ENCODE data around the gene ITGB2. TPM values are rescaled to one million over a fixed set of nuclear protein-coding genes. Genes with fewer than 3 reads are reported as not detected.
A peak's percentile ranks its signal among the peaks of the same experiment; 100 is the strongest.

ITGB2 gene
- total RNA-seq, 6 experiments from 2014 or later, result 12.9 to 61.8 (median 36.6) TPM

DNA sequence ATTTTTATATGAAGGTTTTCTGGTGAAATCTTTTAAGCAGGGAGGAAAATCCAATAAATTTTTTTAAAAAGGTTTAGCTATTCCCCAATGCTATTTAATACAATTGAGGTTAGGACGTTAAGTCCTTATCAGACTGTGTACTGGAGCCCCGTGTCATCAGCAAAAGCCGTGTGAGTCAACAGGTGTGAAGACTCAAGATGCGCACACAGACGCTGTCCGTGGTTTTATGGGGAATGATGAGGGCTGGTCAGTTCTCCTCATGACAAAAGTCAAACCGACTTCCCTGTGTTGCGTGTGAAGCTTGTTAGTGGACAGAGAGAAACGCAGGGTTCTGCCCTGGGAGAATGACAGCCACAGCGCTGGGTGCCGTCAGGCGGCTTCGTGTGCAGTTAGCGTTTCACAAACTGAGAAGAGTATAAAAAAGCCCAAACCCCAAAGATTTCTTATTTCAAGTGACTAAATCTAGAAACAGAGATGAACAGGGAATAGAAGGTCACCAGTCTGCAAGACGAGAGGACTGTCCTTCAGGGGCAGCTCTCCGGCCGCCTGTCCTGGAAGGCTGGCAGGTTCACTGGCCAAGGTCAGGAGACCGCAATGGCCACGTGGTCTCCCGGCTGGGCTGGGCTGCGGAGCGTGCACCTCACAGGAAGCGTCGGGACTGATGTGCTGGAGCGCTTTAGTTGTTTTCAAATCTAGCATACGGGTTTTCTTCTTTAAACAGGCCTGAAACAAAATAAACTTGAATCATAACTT, 69.6 kb downstream of the ITGB2 start:
- WGBS (ENCODE audit: insufficient coverage, low coverage, low lambda C conversion rate, missing lambda C conversion rate), result 79% methylated on average over 16 of the region's 26 CpGs
- no peak for TF ChIP-seq POLR2A (IDR thresholded peaks at IDR 0.05)
- TF ChIP-seq, protein P1, sequence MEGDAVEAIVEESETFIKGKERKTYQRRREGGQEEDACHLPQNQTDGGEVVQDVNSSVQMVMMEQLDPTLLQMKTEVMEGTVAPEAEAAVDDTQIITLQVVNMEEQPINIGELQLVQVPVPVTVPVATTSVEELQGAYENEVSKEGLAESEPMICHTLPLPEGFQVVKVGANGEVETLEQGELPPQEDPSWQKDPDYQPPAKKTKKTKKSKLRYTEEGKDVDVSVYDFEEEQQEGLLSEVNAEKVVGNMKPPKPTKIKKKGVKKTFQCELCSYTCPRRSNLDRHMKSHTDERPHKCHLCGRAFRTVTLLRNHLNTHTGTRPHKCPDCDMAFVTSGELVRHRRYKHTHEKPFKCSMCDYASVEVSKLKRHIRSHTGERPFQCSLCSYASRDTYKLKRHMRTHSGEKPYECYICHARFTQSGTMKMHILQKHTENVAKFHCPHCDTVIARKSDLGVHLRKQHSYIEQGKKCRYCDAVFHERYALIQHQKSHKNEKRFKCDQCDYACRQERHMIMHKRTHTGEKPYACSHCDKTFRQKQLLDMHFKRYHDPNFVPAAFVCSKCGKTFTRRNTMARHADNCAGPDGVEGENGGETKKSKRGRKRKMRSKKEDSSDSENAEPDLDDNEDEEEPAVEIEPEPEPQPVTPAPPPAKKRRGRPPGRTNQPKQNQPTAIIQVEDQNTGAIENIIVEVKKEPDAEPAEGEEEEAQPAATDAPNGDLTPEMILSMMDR (IDR thresholded peaks at IDR 0.05), result no peak
- Histone ChIP-seq H3K27me3 (no peaks in the 10 kb centered on the region), H3K36me3 (peaks cover 0 to 47% (median 32%) of the 10 kb centered on the region in 4 donors), H3K4me1 (peaks cover 0 to 10% (median under 1%) of the 10 kb centered on the region in 4 donors), H3K9me3 (no peaks in the 10 kb centered on the region), H3K4me3 (no peak overlapping the region), H3K27ac (no peak overlapping the region)
- intact Hi-C loops (cut with DNase I), result no loop called here
- ATAC-seq, result peak in 3 of 4 donors; percentile 26 to 69 (median 51)
- DNase-seq, result peak in 1 of 3 donors; percentile 35

DNA sequence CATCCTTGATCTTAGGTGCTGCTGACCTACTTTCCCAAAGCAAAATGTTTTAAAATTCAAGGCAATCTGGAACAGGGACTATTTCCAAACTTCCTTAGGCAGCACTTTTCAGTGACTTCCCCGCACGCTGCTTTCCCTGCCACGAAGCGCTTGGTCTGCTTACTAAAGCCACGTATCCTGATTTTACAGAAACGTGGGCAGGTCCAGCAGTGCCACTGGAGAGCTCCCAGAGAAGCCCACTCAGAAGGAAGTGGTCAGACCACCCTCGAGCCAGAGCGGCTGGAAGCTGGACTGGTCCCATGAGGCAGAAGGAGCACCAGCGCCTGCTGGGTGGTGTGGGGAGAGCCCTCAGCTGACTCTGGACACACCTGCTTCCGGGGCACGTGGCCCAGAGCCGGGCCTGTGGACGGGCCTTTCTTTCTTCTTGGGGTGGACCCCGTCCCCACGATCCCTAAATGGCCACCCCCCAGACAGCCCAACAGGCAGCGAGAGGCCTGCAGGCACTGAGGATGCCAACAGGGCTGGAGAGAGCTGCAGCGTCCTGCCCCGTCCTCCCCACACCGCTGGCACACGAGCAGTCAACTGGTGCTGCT, 70.4 kb downstream of the ITGB2 start:
- no peaks in the 10 kb centered on the region for H3K27me3 ChIP-seq
- WGBS (ENCODE audit: insufficient coverage, low coverage, low lambda C conversion rate, missing lambda C conversion rate), result 77% methylated on average over 8 of the region's 20 CpGs
- peaks cover 0 to 39% (median 28%) of the 10 kb centered on the region in 4 donors for H3K36me3 ChIP-seq
- peak in 1 of 3 donors; percentile 41 for DNase-seq
- intact Hi-C loops (cut with DNase I), result no loop called here
- H3K4me1 ChIP-seq, result peaks cover 0 to 10% (median 1%) of the 10 kb centered on the region in 4 donors
- H3K27ac ChIP-seq, result no peak overlapping the region
- H3K4me3 ChIP-seq, result no peak overlapping the region
- TF ChIP-seq POLR2A (IDR thresholded peaks at IDR 0.05), result no peak
- TF ChIP-seq, protein P1 (IDR thresholded peaks at IDR 0.05), result no peak
- ATAC-seq, result no peak
- H3K9me3 ChIP-seq, result no peaks in the 10 kb centered on the region

DNA sequence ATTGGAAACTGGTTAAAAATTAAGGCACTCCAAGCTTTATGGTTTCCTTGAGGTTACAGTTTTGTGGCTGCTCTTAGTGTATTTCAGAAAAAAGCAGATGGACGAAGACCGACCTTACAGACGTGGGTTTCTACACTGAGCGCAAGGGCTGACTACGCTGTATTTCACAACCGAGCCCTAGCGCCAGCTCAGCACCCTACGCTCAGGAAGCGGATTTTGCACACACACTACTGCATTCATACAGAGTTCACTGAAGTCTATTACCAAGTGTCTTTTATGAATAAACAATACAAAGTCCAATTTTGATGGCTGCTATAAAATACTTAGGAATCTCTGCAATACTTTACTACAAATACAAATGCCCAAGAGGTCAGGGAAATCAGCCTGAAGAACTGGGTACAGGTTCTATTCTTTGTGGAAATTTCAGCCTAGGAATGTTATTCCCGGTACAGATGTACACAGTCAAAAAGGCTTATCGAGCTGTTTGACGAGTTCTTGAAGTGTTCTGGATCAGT, 71.0 kb downstream of the ITGB2 start:
- no peaks in the 10 kb centered on the region for H3K27me3 ChIP-seq
- no peaks in the 10 kb centered on the region for H3K9me3 ChIP-seq
- 83% methylated on average over 12 of the region's 12 CpGs for WGBS (ENCODE audit: insufficient coverage, low coverage, low lambda C conversion rate, missing lambda C conversion rate)
- intact Hi-C loops (cut with DNase I), result no loop called here
- H3K36me3 ChIP-seq, result peaks cover 0 to 33% (median 26%) of the 10 kb centered on the region in 4 donors
- no peak overlapping the region for H3K27ac ChIP-seq
- DNase-seq, result peak in 1 of 3 donors; percentile 31
- H3K4me1 ChIP-seq, result peaks cover 0 to 10% (median 1%) of the 10 kb centered on the region in 4 donors
- ATAC-seq, result no peak
- TF ChIP-seq POLR2A (IDR thresholded peaks at IDR 0.05), result no peak
- TF ChIP-seq, protein P1 (IDR thresholded peaks at IDR 0.05), result no peak
- no peak overlapping the region for H3K4me3 ChIP-seq

DNA sequence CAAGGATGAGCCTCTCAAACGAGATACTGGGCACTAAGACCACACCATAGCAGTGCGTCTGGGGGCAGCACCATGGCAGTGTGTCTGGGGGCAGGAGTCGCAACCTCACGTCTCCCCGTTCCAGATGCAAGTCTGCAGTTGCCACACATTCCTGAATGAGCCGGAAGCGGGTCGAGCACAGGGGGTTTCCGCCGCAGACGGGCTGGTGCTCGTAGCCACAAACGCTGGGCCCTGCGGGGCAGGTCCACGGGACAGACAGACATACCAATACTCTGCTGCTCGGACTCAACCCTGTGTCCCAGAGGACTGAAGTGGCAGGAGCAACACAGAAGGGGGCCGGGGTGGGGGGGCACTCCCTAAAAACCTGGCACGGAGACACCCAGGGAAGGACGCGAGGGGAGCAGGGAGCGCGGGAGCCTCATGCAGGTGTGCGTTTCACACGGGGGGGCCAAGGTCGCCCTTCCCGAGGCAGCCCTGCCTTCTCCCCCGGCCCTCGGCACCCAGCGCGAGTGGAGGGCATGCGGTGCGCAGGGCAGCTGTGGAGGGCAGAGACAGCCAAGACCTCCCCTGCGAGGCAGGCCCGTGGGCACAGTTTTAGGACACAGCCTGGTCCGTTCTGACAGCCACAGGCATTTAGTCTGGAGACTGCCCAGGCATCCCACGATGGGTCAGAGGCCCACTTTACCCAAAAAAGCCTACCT, 71.7 kb downstream of the ITGB2 start:
- ATAC-seq, result no peak
- peaks cover 0 to 10% (median 1%) of the 10 kb centered on the region in 4 donors for H3K4me1 ChIP-seq
- TF ChIP-seq POLR2A (IDR thresholded peaks at IDR 0.05), result no peak
- TF ChIP-seq, protein P1 (IDR thresholded peaks at IDR 0.05), result no peak

More for the DNA sequence above, 71.7 kb downstream of the ITGB2 start:
- H3K27ac ChIP-seq, result no peak overlapping the region
- DNase-seq, result peak in 1 of 3 donors; percentile 7
- no peak overlapping the region for H3K4me3 ChIP-seq
- H3K36me3 ChIP-seq, result peaks cover 0 to 26% (median 21%) of the 10 kb centered on the region in 4 donors
- H3K27me3 ChIP-seq, result no peaks in the 10 kb centered on the region
- WGBS (ENCODE audit: insufficient coverage, low coverage, low lambda C conversion rate, missing lambda C conversion rate), result 99% methylated on average over 11 of the region's 36 CpGs
- intact Hi-C loops (cut with DNase I), result no loop called here
- no peaks in the 10 kb centered on the region for H3K9me3 ChIP-seq
